ENCODE measurements around the gene PRRX2.

The PRRX2 gene

DNA sequence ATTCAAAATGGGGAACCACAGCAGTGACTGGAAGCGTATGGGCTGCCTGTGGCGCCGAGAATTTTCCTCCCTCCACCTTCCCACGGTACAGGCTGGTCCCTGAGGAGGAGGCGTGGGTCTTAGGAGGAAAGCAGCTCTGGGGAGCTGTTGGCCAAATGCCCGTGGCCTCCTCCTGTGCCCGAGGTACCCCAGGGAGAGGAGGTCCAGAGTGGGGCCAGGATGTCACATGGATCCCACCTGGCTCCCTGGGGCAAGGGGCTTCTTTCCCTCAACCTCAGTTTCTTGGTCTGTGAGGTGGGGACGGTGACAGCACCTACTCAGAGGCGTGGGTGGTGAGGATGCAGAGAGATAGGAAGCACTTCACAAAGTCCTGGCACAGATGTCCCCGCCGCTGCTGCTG is 16.5 kb downstream of the PRRX2 start:
- no peak for DNase-seq (ENCODE audit: low read depth)

DNA sequence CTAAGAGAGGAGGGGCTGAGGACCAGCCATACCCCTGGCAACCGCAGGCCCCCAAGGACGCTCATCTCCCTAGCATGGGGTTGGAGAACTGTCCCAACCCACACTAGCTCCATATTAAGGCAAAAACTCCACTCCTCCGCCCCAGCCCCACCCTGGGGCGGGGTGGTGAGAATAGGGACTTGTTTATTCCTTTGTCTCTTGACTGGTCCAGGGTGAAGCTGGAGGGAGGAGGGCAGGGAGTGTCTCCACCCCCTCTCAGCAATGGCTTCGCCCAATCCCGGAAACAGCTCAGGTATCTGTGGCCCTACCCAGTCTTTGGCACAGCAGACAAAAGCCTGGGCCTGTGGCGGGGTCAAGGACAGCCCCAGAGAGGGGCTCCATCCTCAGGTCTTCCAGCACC is 16.9 kb downstream of the PRRX2 start:
- DNase-seq (ENCODE audit: low read depth) = no peak

GRCh38 chr9:129685220-129685932 is 19.9 kb downstream of the PRRX2 start:
- DNase-seq (ENCODE audit: low read depth) = no peak

GRCh38 chr9:129685933-129686259 is 20.4 kb downstream of the PRRX2 start:
- DNase-seq (ENCODE audit: low read depth) = no peak

DNA sequence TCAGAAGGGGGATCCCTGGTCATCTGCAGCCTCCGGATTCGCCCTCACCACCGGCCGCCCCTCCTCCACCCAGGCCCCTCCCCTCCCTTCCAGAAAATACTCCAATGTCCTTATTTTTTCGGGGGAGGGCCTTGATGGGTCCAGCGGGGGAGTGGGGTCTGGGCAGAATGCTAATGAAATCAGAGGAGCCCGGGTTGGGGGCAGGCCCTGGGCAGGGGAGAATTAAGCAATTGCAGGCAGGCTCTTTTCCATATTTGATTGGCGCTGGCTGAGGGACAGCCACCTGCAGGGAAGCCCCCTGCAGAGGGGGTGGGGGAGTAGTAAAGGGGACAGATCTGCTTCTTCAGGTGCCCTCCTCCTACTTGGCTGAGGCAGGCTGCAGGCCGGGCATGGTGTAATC is 21.3 kb downstream of the PRRX2 start:
- no peak for DNase-seq (ENCODE audit: low read depth)

- DNase-seq (ENCODE audit: low read depth) = no peak
Measured at GRCh38 chr9:129687391-129687790, 21.9 kb downstream of the PRRX2 start.

- DNase-seq (ENCODE audit: low read depth) = no peak
Measured at GRCh38 chr9:129688285-129689043, 23.0 kb downstream of the PRRX2 start.

GRCh38 chr9:129692534-129692933 is 27.1 kb downstream of the PRRX2 start:
- no peak for DNase-seq (ENCODE audit: low read depth)

- DNase-seq (ENCODE audit: low read depth) = no peak
Measured at GRCh38 chr9:129693741-129694140, 28.3 kb downstream of the PRRX2 start.

- DNase-seq (ENCODE audit: low read depth) = no peak
Measured at GRCh38 chr9:129694243-129694646, 28.8 kb downstream of the PRRX2 start.

GRCh38 chr9:129695870-129696269 is 30.4 kb downstream of the PRRX2 start:
- no peak for DNase-seq (ENCODE audit: low read depth)

DNA sequence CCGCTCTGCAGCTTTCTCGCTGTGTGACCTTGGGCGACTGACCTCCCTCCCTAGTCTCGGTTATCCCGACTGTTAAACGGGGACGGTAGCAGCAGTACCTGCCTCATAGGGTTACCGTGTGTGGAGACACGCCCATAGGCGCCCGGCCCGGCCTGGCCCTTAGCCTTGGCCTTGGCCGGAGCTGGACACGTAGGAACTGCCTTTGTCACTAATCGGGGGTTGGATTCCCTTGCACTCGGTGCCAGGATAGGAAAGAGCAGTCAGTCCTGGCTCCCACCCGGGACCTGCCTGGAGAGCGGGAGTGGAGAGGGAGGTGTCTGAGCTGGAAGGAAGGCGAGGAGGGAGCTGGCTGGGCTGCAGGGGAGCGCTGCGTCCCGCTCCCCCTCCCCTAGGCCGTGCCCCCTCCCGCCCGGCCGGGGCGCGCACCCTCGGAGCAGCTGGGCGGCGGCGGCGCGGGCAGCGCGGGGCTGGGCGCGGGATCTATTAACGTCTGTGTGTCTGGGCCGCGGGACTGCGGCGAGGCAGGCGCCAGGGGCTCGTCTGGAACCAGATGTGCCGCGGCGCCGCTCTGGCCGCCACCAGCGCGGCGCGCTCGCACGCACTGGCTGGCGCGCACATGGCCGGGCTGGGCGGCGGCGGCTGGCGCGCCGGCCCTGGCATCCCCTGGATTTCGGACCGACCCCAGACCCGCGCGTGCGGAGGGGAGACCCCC is 31.7 kb downstream of the PRRX2 start:
- no peak for DNase-seq (ENCODE audit: low read depth)

GRCh38 chr9:129697656-129698253 is 32.3 kb downstream of the PRRX2 start:
- no peak for DNase-seq (ENCODE audit: low read depth)

- no peak for DNase-seq (ENCODE audit: low read depth)
Measured at GRCh38 chr9:129698254-129698757, 32.9 kb downstream of the PRRX2 start.

GRCh38 chr9:129701054-129701453 is 35.6 kb downstream of the PRRX2 start:
- no peak for DNase-seq (ENCODE audit: low read depth)

GRCh38 chr9:129701549-129701948 is 36.1 kb downstream of the PRRX2 start:
- DNase-seq (ENCODE audit: low read depth) = no peak

DNA sequence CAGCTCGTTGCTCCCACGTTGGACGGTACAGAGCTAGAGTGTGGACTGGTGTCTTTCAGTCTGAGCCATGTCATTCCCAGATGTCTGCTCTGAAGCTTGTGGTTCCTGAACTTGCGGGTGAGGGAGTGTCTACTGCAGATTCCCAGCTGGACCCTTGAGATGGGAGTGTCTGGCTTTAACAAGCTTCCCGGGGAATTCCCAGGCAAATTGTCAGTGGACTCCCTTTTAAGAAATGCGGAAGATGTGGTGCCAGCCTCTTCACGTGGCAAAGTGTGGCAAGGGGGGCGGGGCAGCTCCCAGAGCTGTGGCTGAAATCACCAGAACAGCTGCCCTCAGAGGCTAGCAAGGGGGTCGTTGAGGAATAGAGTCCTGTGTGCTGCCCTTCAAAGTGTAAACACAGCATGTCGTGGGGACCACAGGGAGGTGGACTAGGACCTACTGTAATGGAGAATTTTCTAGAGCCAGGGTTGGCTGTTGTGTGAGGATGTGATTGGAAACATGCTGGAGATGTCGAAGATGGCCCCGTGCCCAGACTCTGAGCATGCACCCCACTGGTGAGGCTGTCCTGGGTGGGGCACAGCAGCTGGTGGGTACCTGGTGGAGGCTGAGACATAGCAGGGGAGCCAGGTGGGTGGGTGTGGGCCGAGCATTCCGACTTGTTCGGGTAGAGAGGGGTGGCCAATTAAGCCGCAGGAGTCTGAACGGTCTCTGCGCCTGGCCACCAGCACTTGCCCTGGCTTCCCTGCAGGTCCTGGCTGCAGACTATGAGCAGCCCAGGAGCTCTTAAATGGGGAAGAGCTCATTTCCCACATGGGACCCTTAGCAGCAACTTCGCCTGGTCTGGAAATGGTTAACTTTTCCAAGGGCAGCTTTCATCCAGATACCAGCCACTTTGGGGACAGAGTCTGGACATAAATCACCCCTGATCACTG is 37.4 kb downstream of the PRRX2 start:
- DNase-seq (ENCODE audit: low read depth) = peak; percentile 95

GRCh38 chr9:129703667-129704355 is 38.4 kb downstream of the PRRX2 start:
- no peak for DNase-seq (ENCODE audit: low read depth)

- DNase-seq (ENCODE audit: low read depth) = no peak
Measured at GRCh38 chr9:129704807-129705206, 39.4 kb downstream of the PRRX2 start.

- DNase-seq (ENCODE audit: low read depth) = no peak
Measured at GRCh38 chr9:129708793-129709192, 43.3 kb downstream of the PRRX2 start.

Measured in GM04503 (cell line).